GM12878 (cell line): ENCODE results near the gene ARHGEF11. TPM values are rescaled to one million over a fixed set of nuclear protein-coding genes. Genes with fewer than 3 reads are reported as not detected.

Experiments used
- ATAC-seq: fragments of 200-7000 bp; cut with Tn5 transposase; 3 replicates; pipeline ENCODE4 v1.9.1; 2020; ENCODE audit warnings: mild to moderate bottlenecking, moderate library complexity
- BruUV-seq: library from RNA; stranded (reverse); fragments of 400-500 nt; replicated peaks from 2 replicates; lab custom pipeline; 2021; lab: Mats Ljungman, UMichigan
- CTCF ChIA-PET: fragments of 300-600 bp; sonication (Branson Sonifier 250); formaldehyde crosslinking; extraction: SDS; loops from one replicate; lab custom pipeline; 2021; ENCODE audit warnings: inconsistent platforms; lab: Yijun Ruan, JAX
- POLR2A ChIA-PET: fragments of 350-600 bp; formaldehyde crosslinking; extraction: SDS; loops from one replicate; lab custom pipeline; 2021; ENCODE audit warnings: inconsistent platforms; lab: Charles Lee
- RAD21 ChIA-PET: fragments of 300-600 bp; sonication (Branson Sonifier 250); formaldehyde crosslinking; loops from one replicate; lab custom pipeline; 2023; ENCODE audit warnings: antibody characterized with exemption; ENCODE audit not compliant: unreplicated experiment; lab: Charles Lee
- SMC1A ChIA-PET: fragments of 300-600 bp; sonication (Branson Sonifier 250); formaldehyde crosslinking; loops from one replicate; lab custom pipeline; 2023; ENCODE audit not compliant: unreplicated experiment, uncharacterized antibody; lab: Charles Lee
- DNase-seq: peaks from one replicate; pipeline ENCODE4 v3.0.0-alpha.2; 2011; ENCODE audit warnings: low read depth, low spot score
- FAIRE-seq: peaks from 3 replicates; lab custom pipeline; 2011; peaks lifted over from hg19 to GRCh38; lab: Jason Lieb, UNC
- H2AFZ ChIP-seq: 2 replicates; pipeline ENCODE4 v1.6.0; 2011; ENCODE audit warnings: low read depth, low read length, control low read depth; ENCODE audit not compliant: control insufficient read depth
- H3K27ac ChIP-seq: 2 replicates; pipeline ENCODE4 v1.5.1; 2011; ENCODE audit warnings: control low read depth; ENCODE audit not compliant: control insufficient read depth, insufficient read depth
- H3K27me3 ChIP-seq, 2 experiments: replicated peaks in 1 of 2; 2 replicates each; pipeline versions ENCODE4 v1.6.0 to v1.6.1; 2011; ENCODE audit warnings: low read length in 1 of 2; ENCODE audit not compliant: control insufficient read depth in 2 of 2, insufficient read depth in 2 of 2
- H3K36me3 ChIP-seq, 2 experiments: 2 replicates each; pipeline ENCODE4 v1.5.1; 2011; ENCODE audit warnings: low read length in 1 of 2; ENCODE audit not compliant: control insufficient read depth in 2 of 2, insufficient read depth in 2 of 2
- H3K4me1 ChIP-seq: 2 replicates; pipeline ENCODE4 v1.6.1; 2011; ENCODE audit warnings: mild to moderate bottlenecking, low read length, moderate library complexity, mixed read lengths; ENCODE audit not compliant: control insufficient read depth, insufficient read depth
- H3K4me2 ChIP-seq: 2 replicates; pipeline ENCODE4 v1.6.0; 2011; ENCODE audit warnings: control low read depth; ENCODE audit not compliant: control insufficient read depth, insufficient read depth
- H3K4me3 ChIP-seq: fragments of 200-600 bp; sonication (generic); 2 replicates; pipeline ENCODE4 v1.5.1; 2016
- H3K79me2 ChIP-seq: 2 replicates; pipeline ENCODE4 v1.6.0; 2011; ENCODE audit warnings: low read length; ENCODE audit not compliant: control insufficient read depth, insufficient read depth
- H3K9ac ChIP-seq: 2 replicates; pipeline ENCODE4 v1.8.0; 2011; ENCODE audit warnings: low read length, control low read depth, mixed read lengths; ENCODE audit not compliant: control insufficient read depth, insufficient read depth
- H3K9me3 ChIP-seq: replicated peaks from 3 replicates; pipeline ENCODE4 v1.5.1; 2011; ENCODE audit warnings: mild to moderate bottlenecking, low read length; ENCODE audit not compliant: control insufficient read depth, insufficient read depth
- H4K20me1 ChIP-seq: 2 replicates; pipeline ENCODE4 v1.6.0; 2011; ENCODE audit not compliant: control insufficient read depth, insufficient read depth
- BACH1 ChIP-seq: fragments of 450-650 bp; IDR thresholded peaks from 2 replicates; pipeline ENCODE4 v1.6.1; 2017; ENCODE audit warnings: mild to moderate bottlenecking, borderline replicate concordance
- CEBPZ ChIP-seq: fragments of 150-350 bp; IDR thresholded peaks from 2 replicates; pipeline ENCODE4 v1.6.1; 2016; ENCODE audit warnings: low read depth, low read length
- NRF1 ChIP-seq: conservative IDR thresholded peaks from 2 replicates; pipeline ENCODE4 v1.6.1; 2011; ENCODE audit warnings: mild to moderate bottlenecking, low read depth, low read length, improper control_type of control experiment
- ZNF687 ChIP-seq: fragments of 450-650 bp; IDR thresholded peaks from 2 replicates; pipeline ENCODE4 v1.6.1; 2017; ENCODE audit warnings: mild to moderate bottlenecking, moderate library complexity
- WGBS: methylation state at CpG from one replicate; pipeline ENCODE4 v1.1.6; 2016; ENCODE audit warnings: low lambda C conversion rate; ENCODE audit not compliant: insufficient replicate concordance, insufficient coverage; ENCODE audit errors: missing lambda C conversion rate; 5-methylcytosine and 5-hydroxymethylcytosine counted together
- in situ Hi-C: fragments of 300-500 bp; cut with MboI; formaldehyde crosslinking; loops from 9 replicates; pipeline ENCODE4 v1.14.3; 2018; ENCODE audit warnings: mixed read lengths
- intact Hi-C: fragments of 100-400 bp; cut with micrococcal nuclease; formaldehyde crosslinking; loops from one replicate; pipeline ENCODE4 v1.14.2; 2022; ENCODE audit not compliant: unreplicated experiment
- polyA plus RNA-seq, 11 experiments: library from polyadenylated mRNA; depleted of rRNA in 4 of 11; unstranded in 6 of 11; stranded (reverse) in 5 of 11; fragments of >200 nt; fragmentation: Nextera tagmentation in 4 of 11; fragmentation: Illumina TruSeq in 1 of 11; extraction: Ambion mirVana in 4 of 11; extraction: Trizol in 1 of 11; gene quantifications; 1 replicate in 1 of 11; 2 replicates in 10 of 11; pipeline versions ENCODE4 v1.2.1 to v1.2.3, GENCODE V29; 2011 to 2016; ENCODE audit warnings: inconsistent platforms in 2 of 11, missing spikeins in 2 of 11, low read depth in 1 of 11
- total RNA-seq, 4 experiments: library from RNA; depleted of rRNA in 3 of 4; stranded (reverse); fragments of >200 nt in 3 of 4; fragmentation: Illumina TruSeq in 1 of 4; extraction: Trizol in 1 of 4; gene quantifications; 2 replicates each; pipeline versions ENCODE4 v1.2.1 to v1.2.3, GENCODE V29; 2013 to 2021

The ARHGEF11 gene
- total and polyA plus RNA-seq, 10 of the 15 experiments (the other 5 are each of a cell fraction or from before 2014, with no cell fraction given): 0.05 to 12.7 (median 1.8) TPM

GRCh38 chr1:156904187-156904959, 141.2 kb downstream of the ARHGEF11 start (continued):
- no peak for TF ChIP-seq CEBPZ

DNA sequence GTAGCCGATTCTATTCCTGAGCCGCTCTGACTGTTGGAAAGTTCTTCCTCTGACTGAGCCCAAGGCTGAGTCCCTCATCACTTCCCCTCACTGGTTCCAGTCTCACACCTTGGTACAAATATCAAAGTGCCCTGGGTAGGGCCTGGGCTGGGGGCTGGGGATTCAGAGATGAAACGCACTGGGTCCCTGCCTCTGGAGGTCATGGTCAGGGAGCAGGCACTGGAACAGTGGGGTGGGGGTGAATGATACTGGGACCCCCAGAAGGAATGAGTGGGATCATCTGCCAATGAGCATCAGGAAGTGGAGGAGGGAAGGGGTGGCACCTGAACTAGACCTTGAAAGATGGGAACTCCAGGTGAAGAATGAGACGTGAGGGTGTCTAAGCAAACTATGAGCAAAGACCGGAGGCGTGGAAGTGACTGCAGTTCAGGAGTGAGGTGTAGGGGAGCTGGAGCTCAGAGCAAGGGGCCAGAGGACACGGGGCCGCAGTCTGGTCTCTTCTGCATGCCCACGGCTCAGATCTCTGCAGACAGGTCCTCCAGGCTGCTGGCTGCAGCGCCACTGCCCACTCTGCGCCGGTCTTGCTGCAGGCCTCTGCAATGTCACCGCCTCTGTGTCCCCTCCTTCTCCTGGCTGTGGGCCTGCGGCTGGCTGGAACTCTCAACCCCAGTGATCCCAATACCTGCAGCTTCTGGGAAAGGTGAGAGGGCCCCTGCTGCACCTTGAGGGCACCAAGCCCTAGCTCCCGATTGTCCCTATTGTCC, 142.0 kb downstream of the ARHGEF11 start:
- SMC1A ChIA-PET: no interaction called here
- WGBS: 35% methylated on average over 15 of the region's 15 CpGs
- Histone ChIP-seq H3K9me3 (no peaks in the 10 kb centered on the region), H3K27ac (no peak overlapping the region), H3K27me3 (peaks cover 0 to 6% of the 10 kb centered on the region in 2 experiments; a peak in 3 of 4 replicates), H3K79me2 (no peaks in the 10 kb centered on the region), H3K36me3 (no peaks in the 10 kb centered on the region), H3K9ac (no peak overlapping the region), H3K4me3 (no peak overlapping the region), H2AFZ (no peak overlapping the region), H3K4me2 (no peak overlapping the region), H3K4me1 (no peaks in the 10 kb centered on the region), H4K20me1 (no peaks in the 10 kb centered on the region)
- CTCF ChIA-PET: no interaction called here
- RAD21 ChIA-PET: no interaction called here
- TF ChIP-seq BACH1 (no peak), ZNF687 (no peak), NRF1 (no peak)
- intact Hi-C loops (no loop called here), in situ Hi-C loops (no loop called here)
- DNase-seq: no peak
- no peak for ATAC-seq
- BruUV-seq: no TSS peak
- no peak for FAIRE-seq
- POLR2A ChIA-PET: no interaction called here
